Measurements from ENCODE around the gene SPRR4.

DNA sequence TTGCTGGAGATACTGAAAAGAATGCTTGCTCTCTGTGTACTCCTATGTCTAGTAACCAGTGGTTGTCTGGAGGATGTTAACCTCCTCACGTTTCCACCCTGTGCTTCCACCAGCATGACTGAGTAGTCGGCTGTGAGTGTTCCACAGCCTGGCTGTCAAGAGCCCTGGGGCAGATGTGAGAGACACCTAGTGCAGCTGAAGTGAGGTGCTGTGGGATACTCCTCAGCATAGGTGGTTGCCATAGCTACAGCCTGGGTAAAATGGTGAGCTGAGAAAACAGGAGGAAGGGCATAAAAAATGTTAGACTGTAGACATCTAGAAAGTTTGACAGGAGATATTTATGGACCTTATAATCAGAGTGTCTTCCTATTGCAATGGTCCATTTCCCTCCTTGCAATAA lies 46.3 kb upstream of the SPRR4 start:
- TF ChIP-seq, protein P1, sequence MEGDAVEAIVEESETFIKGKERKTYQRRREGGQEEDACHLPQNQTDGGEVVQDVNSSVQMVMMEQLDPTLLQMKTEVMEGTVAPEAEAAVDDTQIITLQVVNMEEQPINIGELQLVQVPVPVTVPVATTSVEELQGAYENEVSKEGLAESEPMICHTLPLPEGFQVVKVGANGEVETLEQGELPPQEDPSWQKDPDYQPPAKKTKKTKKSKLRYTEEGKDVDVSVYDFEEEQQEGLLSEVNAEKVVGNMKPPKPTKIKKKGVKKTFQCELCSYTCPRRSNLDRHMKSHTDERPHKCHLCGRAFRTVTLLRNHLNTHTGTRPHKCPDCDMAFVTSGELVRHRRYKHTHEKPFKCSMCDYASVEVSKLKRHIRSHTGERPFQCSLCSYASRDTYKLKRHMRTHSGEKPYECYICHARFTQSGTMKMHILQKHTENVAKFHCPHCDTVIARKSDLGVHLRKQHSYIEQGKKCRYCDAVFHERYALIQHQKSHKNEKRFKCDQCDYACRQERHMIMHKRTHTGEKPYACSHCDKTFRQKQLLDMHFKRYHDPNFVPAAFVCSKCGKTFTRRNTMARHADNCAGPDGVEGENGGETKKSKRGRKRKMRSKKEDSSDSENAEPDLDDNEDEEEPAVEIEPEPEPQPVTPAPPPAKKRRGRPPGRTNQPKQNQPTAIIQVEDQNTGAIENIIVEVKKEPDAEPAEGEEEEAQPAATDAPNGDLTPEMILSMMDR (IDR thresholded peaks at IDR 0.05), result no peak
- no peak for TF ChIP-seq EZH2 (IDR thresholded peaks at IDR 0.05; ENCODE audit: borderline replicate concordance, insufficient read depth, low read depth, low read length, poor library complexity, severe bottlenecking)

Measured in B cell (primary cell).